ENCODE results near the gene GPC6.

DNA sequence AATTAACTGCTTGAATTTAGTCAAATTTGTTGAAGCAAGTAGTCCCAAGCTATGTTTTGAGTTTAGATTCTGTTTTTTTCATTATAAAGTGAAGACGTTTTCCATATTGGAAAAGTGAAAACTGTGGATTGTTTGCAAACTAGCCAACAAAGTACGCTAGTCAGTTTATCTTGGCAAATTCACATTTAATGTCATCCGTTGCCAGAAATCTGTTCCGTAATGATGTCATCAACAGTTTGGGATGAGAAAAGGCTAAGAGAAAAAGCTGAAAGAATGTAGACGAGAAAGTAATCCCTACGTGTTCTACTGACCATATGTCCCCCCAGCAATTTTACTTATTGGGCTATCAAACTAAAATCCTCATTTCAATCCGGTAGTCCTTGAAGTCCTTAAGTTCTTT lies 419.6 kb downstream of the GPC6 start:
- TF ChIP-seq, protein P1, sequence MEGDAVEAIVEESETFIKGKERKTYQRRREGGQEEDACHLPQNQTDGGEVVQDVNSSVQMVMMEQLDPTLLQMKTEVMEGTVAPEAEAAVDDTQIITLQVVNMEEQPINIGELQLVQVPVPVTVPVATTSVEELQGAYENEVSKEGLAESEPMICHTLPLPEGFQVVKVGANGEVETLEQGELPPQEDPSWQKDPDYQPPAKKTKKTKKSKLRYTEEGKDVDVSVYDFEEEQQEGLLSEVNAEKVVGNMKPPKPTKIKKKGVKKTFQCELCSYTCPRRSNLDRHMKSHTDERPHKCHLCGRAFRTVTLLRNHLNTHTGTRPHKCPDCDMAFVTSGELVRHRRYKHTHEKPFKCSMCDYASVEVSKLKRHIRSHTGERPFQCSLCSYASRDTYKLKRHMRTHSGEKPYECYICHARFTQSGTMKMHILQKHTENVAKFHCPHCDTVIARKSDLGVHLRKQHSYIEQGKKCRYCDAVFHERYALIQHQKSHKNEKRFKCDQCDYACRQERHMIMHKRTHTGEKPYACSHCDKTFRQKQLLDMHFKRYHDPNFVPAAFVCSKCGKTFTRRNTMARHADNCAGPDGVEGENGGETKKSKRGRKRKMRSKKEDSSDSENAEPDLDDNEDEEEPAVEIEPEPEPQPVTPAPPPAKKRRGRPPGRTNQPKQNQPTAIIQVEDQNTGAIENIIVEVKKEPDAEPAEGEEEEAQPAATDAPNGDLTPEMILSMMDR (IDR thresholded peaks at IDR 0.05) = no peak
- no peak for TF ChIP-seq EZH2 (IDR thresholded peaks at IDR 0.05; ENCODE audit: borderline replicate concordance, insufficient read depth, low read depth, low read length, poor library complexity, severe bottlenecking)

Measured in B cell (primary cell).